Measurements from ENCODE around the gene PIGU.
A peak's percentile ranks its signal among the peaks of the same experiment; 100 is the strongest.
"Not testable (repeated sequence)": the region's sequence is repeated elsewhere in the genome, so short reads cannot be mapped to it uniquely, and the experiment has no call there.

PIGU gene, protein sequence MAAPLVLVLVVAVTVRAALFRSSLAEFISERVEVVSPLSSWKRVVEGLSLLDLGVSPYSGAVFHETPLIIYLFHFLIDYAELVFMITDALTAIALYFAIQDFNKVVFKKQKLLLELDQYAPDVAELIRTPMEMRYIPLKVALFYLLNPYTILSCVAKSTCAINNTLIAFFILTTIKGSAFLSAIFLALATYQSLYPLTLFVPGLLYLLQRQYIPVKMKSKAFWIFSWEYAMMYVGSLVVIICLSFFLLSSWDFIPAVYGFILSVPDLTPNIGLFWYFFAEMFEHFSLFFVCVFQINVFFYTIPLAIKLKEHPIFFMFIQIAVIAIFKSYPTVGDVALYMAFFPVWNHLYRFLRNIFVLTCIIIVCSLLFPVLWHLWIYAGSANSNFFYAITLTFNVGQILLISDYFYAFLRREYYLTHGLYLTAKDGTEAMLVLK

DNA sequence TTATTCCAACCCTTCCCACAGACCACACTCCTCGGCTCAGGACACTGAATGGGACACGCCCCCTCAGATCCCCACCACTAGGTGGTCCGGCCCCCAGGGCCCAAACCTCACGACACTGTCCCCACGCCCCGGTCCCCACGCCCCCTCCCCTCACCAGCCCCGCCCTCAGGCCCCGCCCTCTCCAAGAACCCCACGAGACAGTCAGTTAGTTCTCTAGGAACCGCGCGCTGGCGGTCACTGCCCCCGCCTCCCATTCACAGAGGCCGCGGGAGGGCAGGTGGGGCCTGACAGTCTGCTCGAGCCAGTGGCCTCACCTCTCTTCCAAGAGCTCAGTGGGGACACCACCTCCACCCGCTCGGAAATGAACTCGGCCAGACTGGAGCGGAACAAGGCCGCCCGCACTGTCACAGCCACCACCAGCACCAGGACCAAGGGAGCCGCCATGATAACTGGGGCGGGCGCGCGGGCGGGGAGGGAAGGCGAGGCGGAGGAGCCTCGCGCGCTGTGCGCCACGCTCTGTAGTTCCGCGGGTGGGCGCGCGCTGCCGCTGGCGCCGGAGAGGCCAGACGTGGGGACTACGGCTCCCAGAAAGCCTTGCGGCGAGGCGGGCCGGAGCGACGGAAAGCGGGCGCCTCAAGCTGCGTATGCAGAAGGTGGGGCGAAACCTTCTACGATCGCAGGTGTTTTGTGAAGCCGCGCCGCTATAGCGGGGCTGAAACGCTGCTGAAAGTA lies at the start of gene PIGU:
Gene PIGU, minus strand, starts transcription at position 451 of the 732 bp plus-strand sequence. Its CDS starts 7 bp downstream, at position 444.
- peak; percentile 93 to 95 for DNase-seq (ENCODE audit: low read depth in 2 of 2)

DNA sequence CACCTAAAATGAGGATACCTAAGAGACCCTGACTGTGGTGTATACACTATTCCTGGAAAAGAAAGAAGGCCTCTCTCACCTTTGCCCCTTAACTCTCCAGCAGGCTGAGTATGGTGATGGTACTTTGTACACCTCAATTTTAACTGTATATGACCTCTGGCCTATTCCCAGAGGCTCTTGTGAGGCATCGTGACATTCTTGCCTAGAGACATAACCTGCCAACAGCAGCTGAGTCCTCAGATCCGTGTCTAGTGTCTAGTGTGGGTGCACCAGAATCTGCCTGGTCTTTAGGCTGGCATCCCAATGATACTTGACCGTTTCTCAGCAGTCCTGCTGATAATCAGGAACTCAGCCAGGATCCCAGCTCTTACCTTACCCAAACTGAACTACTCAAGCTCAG lies 47.3 kb upstream of the PIGU start:
- DNase-seq (ENCODE audit: low read depth in 2 of 2) = no peak

DNA sequence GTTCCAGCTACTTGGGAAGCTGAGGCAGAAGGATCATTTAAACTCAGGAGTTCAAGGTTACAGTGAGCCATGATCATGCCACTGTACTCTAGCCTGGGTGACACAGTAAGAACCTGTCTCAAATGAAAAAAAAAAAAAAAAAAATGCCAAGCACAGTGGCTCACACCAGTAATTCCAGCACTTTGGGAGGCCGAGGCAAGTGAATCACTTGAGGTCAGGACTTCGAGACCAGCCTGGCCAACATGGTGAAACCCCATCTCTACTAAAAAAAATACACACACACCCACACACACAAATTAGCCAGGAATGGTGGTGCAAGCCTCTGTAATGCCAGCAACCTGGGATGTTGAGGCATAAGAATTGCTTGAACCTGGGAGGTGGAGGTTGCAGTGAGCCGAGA lies 45.7 kb upstream of the PIGU start:
- not testable (repeated sequence) for DNase-seq (ENCODE audit: low read depth in 2 of 2)

DNA sequence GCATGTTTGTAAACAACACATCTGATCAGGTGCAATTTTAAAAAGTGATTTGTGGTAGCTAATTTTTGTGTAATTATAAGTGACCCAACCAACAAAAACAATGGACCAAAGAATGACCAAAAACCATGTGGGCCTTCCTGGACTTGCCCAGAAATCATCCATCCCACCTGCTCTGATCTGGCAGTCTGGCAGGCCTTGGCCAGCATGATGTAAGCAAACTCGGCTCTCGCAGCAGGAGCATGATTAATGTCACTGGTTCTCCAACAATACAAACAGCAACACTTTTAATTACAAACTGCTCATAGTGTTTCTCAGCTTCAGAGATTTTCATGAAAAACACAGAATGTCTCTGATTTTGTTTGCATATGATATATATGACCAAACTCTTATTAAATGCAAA lies 43.4 kb upstream of the PIGU start:
- no peak for DNase-seq (ENCODE audit: low read depth in 2 of 2)

DNA sequence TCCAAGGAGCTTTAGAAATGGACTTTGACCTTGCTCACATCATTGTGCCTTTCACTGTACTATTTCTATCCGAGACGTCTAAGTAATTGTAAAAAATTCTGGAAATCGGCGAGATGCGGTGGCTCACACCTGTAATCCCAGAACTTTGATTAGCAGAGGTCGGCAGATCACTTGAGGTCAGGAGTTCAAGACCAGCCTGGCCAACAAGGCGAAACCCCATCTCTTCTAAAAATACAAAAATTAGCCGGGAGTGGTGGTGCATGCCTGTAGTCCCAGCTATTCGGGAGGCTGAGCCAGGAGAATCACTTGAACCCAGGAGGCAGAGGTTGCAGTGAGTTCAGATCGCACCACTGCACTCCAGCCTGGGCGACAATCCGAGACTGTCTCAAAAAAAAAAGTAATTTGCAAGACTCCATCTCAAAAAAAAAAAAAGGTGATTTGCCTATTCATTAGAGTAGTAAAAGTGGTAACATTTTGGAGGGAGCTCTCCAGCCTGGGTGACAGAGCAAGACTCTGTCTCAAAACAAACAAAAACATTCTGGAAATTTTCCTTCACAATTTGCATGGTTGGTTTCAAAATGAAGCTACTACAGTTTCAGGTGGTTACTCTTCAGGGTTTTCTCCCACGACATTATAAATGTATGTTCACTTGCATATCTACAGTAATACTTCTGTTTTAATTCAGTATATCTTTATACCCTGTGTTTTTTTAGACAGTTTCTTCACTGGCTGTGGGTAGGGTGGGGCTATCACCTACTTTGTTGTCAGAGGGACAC lies 42.5 kb upstream of the PIGU start:
- not testable (repeated sequence) for DNase-seq (ENCODE audit: low read depth in 2 of 2)

DNA sequence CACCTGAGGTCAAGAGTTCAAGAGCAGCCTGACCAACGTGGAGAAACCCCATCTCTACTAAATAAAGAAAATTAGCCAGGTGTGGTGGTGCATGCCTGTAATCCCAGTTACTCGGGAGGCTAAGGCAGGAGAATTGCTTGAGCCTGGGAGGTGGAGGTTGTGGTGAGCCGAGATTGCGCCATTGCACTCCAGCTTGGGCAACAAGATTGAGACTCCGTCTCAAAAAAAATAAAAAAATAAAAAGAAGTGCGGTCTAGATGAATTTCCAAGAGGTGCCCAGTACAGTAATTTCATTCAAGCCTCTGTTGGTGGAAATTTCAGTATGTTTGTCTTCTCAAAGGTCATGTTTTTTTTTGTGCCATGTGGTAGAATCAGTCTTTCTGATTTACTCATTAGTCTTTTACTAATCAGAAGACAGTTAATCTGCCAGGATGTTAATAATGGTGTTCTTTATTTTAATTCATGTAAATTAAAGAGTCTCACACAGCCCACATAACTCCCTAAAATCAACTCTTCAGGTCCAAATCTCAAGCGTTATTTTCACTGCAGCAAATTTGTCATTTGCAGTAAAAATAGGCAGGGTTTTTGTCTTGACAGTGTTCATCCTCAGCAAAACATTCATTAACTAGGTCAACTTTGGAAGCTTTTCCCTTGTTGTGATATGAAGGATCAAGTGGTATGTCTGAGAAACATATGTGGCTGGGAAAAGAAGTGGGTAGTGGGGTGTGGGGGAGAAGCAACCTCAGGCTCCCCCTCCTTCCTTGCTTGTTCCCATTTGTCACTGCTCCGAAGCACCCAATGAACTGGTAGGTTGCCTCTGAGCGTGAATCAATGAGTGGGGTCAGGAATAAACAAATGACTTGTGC lies 40.6 kb upstream of the PIGU start:
- DNase-seq (ENCODE audit: low read depth in 2 of 2) = no peak

DNA sequence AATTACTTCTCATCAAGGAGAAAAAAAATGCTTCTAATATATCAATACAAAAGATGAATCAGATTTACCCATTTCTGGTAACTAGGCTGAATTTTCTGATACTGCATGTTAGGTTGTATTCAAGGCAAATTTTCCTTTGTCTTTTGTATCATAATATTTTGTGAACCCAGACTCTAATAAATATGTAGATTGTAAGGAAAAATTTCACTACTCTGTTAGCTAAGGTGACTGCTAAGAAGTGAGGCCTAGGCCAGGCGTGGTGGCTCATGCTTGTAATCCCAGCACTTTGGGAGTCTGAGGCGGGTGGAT lies 40.0 kb upstream of the PIGU start:
- no peak for DNase-seq (ENCODE audit: low read depth in 2 of 2)

DNA sequence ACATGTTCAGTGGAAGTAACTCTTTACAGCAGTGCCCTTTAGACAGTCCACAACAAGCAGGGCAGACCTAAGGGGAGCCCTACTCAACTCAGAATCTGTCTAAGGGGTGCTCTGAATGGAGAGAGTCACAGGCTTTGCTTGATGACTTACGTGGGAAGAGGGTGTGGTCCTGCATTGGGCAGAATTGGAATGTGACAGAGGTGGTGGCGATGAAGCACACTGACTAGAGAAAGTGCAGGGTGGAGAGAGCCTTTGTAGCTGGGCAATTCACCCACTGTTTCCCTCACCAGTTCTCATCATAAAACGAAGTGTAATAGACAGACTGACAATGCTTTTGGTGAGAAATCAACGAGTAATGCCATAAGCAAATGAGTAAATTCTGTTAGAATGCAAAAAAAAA lies 38.5 kb upstream of the PIGU start:
- no peak for DNase-seq (ENCODE audit: low read depth in 2 of 2)

DNA sequence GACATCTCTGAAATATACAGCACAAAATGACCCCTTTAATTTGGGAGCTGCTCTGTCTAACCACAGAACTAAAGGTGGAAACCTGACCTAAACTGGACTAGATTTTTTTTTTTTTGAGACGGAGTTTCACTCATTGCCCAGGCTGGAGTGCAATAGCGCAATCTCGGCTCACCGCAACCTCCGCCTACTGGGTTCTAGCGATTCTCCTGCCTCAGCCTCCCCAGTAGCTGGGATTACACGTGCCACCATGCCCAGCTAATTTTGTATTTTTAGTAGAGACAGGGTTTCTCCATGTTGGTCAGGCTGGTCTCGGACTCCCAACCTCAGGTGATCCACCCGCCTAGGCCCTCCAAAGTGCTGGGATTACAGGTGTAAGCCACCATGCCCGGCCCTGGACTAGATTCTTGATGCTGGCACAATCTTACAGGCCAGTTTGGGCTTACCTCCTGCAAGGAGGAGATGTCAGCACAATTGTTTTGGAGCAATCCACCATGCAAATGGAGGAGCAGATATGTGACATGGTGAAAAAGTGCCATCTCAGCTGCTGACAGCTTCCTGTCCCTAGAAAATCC lies 37.1 kb upstream of the PIGU start:
- DNase-seq (ENCODE audit: low read depth in 2 of 2) = not testable (repeated sequence)

DNA sequence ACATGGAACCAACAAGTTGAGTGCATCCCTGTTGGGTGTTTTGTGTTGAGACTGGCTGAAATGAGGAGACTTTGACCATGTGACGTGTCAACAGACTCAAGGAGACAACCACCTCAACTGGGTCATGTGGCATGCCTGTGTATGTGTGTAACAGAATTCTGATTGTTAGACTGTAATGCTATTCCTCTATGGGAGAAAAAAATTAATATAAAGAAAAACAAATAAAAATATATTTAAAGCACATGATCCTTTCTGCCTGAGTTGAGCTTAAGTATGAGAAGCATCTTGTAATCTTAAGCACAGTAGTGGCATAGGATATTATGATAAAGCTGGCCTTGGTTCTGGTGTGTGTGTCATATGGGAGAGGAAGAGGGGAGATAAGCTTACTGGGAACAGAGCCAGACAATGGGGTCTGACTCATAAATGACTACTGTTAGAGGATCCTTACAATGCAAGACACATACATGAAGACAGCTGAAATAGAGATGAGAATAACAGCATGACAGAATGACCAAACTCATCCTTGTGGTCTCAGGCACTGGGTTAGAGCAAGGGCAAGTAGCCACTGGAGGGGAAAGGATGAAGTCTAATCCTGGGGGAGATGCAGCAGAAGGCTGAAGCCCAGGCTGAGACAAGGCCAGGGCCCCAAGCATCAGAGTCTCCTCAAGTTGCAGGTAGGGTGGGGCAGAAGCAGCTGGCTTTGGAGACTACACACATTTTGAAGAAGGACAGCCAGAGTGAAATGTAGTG lies 36.5 kb upstream of the PIGU start:
- no peak for DNase-seq (ENCODE audit: low read depth in 2 of 2)

DNA sequence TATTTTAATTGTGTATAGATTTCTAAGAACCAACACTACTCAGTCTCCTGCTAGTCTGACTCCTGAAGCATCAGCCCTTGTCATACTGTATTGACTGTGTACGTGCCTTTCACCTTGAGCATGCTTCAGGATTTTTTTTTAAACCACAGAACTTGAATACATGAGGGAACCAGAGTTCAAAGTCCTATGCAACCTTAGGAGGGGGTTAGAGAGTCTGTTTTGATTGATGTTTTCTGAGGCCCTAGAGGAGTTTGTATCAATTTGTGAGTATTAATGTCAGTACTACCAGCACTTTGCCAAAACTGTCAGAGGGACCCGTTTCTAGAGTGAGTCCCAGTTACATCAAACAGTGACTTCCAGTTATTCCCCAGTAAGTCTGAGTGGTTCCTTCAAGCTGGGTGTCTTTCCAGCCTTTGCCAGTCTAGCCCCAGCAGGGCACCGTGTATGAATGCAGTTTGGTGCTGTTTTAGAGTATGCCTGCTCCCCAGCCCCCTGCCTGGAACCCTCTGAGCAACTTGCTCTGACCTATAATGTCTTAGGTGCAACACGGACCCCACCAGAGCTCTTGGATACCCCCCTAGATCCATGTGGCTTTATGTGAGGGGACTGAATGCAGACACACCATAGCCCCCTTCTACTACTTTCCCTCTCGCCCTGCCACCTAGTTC lies 35.8 kb upstream of the PIGU start:
- DNase-seq (ENCODE audit: low read depth in 2 of 2) = no peak

DNA sequence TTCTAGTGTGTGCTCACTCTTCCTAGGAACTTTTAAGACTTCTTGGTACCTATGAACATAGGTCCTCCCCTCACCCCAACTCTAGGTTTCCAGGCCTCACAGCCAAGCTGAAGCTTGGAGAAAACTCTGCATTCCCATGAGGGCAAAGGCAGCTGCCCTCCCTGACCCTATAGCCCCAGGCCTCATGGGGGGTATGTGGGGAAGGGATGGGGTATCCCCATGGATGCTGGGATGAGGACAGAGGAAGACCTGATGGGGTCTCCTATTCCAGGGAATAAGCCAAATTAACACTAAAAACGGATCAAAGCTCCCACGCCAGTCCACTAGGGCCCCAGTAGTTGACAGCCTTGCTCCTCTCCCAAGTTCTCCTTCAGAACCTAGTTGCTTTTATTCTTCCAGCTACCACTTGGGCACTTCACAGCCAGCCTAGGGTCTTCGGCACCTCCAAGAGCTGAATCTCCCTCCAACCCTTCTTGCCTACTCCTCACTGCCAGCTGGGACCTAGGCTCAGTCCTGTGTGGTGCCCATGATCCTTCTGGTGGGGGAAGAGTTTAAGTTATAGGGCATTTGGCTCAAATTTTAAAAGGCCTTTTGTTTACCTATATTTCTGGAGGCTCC lies 35.0 kb upstream of the PIGU start:
- DNase-seq (ENCODE audit: low read depth in 2 of 2) = no peak

DNA sequence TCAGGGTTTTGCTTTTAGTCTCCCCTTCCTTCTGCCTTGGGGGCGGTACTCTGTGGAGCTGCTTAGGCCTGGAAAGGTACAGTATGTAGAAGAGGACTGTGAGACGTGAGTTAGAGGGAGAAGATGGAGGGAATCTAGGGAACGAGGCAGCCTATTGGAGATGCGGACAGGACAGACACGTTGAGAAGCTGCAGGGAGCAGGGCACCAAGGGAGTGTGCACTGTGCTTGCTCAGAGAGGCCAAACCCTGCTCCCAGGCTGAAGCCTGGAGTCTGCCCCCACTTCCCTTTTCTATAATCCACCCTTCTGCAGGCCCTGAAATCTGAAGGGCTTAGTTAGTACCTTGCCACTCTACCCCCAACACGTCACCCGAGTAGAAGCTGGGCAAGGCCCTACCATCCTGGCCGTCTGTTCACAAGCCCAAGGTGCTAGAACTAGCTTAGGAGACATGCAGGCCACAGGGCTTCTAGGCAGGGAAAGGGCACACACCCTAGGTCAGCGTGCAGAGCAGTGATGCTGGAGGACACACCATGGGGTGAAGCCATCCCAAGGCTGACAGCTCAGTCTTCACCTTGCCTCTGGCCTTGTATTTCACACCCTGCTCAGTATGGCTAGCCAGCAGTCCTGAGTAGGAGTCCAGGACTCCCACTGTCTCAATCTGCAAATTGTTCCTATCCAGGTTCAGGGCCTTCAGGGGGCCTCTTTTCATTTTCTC lies 34.1 kb upstream of the PIGU start:
- DNase-seq (ENCODE audit: low read depth in 2 of 2) = no peak

DNA sequence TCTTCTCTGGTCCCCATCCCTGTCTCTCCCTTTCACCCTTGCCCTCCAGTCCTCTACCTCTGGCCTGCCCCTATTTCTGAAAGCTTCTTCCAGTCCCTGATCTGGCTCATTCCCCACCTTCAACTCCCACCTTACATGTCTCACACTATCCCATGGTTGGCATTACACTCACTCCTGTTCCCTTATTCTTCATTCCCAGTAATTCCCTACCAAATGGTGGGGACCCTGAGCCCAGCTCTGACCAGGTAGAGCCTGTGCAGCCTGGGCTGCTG lies 33.6 kb upstream of the PIGU start:
- no peak for DNase-seq (ENCODE audit: low read depth in 2 of 2)

DNA sequence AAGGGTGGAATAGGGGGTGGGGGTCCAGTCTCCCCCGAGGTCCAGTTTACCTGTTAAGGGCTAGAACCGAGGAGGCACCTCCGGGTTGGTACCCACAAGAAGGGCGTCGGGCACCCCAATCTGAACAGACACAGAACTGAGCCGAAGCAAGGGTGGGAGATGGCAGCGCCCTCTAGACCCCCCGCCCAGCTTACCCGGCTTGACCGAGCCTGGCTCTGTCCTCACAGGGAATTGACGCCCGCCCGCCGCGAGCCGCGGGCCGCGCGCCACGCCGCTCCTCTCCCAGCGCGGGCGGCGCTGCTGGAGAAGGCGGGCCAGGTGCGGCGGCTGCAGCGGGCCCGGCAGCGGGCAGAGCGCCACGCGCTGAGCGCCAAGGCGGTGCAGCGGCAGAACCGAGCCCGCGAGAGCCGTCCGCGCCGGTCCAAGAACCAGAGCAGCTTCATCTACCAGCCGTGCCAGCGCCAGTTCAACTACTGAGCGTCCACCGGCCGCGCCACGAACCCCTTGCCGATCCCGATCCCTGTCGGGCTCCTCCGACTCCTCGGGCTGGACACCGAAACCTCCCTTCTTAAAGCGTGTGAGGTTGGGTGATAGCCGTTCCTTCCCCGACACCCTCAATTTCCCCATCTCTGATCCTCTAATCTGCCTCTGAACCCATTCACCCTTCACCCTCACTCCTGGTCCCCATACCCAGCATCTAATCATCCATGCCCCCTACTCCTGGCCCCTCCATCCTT lies 33.1 kb upstream of the PIGU start:
- no peak for DNase-seq (ENCODE audit: low read depth in 2 of 2)

DNA sequence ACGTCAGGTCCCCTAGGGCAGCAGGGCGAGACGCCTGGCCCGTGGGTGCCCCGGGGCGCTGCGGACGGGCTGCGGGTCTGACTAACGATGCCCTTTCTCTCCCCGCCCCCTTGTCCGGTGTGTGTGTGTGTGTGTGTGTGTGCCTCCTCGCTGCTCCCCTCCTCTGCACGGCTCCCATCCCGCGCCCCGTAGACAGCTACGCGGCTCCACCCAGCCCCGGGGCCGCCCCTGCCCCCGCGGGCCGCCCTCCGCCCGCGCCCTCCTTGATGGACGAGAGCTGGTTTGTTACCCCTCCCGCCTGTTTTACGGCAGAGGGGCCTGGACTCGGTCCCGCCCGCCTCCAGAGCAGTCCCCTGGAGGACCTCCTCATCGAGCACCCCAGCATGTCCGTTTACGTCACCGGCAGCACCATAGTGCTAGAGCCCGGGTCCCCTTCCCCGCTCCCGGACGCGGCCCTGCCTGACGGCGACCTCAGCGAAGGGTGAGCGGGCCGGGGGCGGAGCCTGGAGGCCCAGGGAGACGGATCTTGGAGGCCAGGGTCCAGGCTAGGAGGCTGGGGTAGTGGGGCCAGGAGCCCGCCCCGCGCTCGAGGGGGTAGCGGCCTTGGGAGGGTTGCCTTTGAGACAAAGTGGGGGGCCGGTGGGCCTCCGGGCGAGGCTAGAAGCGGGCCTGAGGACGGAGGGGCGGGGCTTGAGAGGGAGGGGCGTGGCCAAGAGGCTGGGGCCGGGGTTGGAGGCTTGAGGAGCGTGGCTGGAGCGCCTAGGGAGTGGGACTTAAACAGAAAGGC lies 32.3 kb upstream of the PIGU start:
- DNase-seq (ENCODE audit: low read depth in 2 of 2) = peak; percentile 79 to 82

DNA sequence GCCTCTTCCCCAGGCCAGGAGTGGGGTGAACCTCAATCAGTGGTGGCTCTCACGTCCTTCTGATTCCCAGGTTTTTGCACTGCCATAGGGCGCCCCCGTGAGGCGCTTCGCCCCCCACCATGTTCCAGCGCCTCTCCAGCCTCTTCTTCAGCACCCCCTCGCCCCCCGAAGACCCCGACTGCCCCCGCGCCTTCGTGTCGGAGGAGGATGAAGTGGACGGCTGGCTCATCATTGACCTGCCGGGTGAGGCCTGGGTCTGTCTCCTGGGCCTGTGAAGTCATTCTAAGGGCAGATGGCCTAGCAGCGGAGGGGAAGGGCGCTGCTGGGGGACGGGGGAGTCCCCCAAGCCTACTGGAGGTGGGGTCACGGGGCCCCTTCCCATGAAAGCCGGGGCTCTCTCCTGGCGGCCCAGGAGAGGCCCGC lies 31.7 kb upstream of the PIGU start:
- DNase-seq (ENCODE audit: low read depth in 2 of 2) = peak; percentile 45 to 47
